ENCODE measurements around the gene SRCAP.

SRCAP gene

GRCh38 chr16:30780549-30780948, 81.6 kb downstream of the SRCAP start:
- Histone ChIP-seq H3K9me3 (ENCODE audit: control insufficient read depth, insufficient read depth, low read depth, low read length) (no peaks in the 10 kb centered on the region), H3K9ac (ENCODE audit: low read length) (no peak overlapping the region), H3K4me3 (ENCODE audit: low read depth, low read length) (no peak overlapping the region), H3K36me3 (ENCODE audit: control insufficient read depth, insufficient read depth, low read length) (peaks cover 23% of the 10 kb centered on the region), H3K4me1 (ENCODE audit: control insufficient read depth, insufficient read depth, low read length) (peaks cover 14% of the 10 kb centered on the region), H3K27me3 (ENCODE audit: control insufficient read depth, insufficient read depth, low read length) (no peaks in the 10 kb centered on the region), H3K27ac (ENCODE audit: low read depth, low read length) (no peak overlapping the region)

GRCh38 chr16:30782486-30783279, 83.7 kb downstream of the SRCAP start:
- Histone ChIP-seq H3K4me3 (ENCODE audit: low read depth, low read length) (no peak overlapping the region), H3K36me3 (ENCODE audit: control insufficient read depth, insufficient read depth, low read length) (peaks cover 23% of the 10 kb centered on the region), H3K4me1 (ENCODE audit: control insufficient read depth, insufficient read depth, low read length) (peaks cover 11% of the 10 kb centered on the region), H3K9me3 (ENCODE audit: control insufficient read depth, insufficient read depth, low read depth, low read length) (no peaks in the 10 kb centered on the region), H3K9ac (ENCODE audit: low read length) (no peak overlapping the region), H3K27ac (ENCODE audit: low read depth, low read length) (no peak overlapping the region), H3K27me3 (ENCODE audit: control insufficient read depth, insufficient read depth, low read length) (no peaks in the 10 kb centered on the region)

DNA sequence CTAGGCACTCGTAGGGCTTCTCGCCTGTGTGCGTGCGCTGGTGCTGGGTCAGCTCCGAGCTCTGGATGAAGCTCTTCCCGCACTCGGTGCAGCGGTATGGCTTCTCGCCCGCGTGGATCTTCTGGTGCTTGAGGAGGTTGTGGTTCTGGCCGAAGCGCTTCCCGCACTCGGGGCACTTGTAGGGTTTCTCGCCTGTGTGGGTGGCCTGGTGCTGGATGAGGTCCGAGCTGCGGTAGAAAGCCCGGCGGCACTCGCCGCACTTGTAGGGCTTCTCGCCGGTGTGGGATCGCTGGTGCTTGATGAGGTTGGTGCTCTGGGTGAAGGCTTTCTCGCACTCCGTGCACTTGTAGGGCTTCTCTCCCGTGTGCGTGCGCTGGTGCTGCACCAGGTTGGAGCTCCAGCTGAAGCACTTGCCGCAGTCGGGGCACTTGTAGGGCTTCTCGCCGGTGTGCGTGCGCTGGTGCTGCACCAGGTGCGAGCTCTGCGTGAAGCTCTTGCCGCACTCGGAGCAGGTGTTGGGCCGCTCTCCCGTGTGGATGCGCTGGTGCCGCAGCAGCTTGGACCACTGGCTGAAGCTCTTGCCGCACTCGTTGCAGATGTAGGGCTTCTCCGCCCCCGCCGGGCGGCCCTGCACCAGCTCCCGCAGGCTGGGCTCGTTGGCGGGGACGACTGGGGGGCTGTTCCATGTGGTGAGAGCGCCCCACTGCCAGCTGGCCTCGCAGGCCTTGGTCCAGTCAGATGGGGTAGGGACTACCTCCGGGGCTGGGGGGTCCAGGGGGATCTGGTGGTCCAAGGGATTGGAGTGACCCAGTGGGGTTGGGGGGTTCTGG, 84.5 kb downstream of the SRCAP start:
- Histone ChIP-seq H3K4me3 (ENCODE audit: low read depth, low read length) (no peak overlapping the region), H3K36me3 (ENCODE audit: control insufficient read depth, insufficient read depth, low read length) (peaks cover 23% of the 10 kb centered on the region), H3K9me3 (ENCODE audit: control insufficient read depth, insufficient read depth, low read depth, low read length) (no peaks in the 10 kb centered on the region), H3K4me1 (ENCODE audit: control insufficient read depth, insufficient read depth, low read length) (peaks cover 12% of the 10 kb centered on the region), H3K9ac (ENCODE audit: low read length) (no peak overlapping the region), H3K27ac (ENCODE audit: low read depth, low read length) (no peak overlapping the region), H3K27me3 (ENCODE audit: control insufficient read depth, insufficient read depth, low read length) (no peaks in the 10 kb centered on the region)

GRCh38 chr16:30784215-30784614, 85.2 kb downstream of the SRCAP start:
- Histone ChIP-seq H3K9ac (ENCODE audit: low read length) (no peak overlapping the region), H3K27ac (ENCODE audit: low read depth, low read length) (no peak overlapping the region), H3K27me3 (ENCODE audit: control insufficient read depth, insufficient read depth, low read length) (no peaks in the 10 kb centered on the region), H3K4me3 (ENCODE audit: low read depth, low read length) (no peak overlapping the region), H3K36me3 (ENCODE audit: control insufficient read depth, insufficient read depth, low read length) (peaks cover 23% of the 10 kb centered on the region), H3K4me1 (ENCODE audit: control insufficient read depth, insufficient read depth, low read length) (peaks cover 6% of the 10 kb centered on the region; the same call in 1 of the 2 replicates), H3K9me3 (ENCODE audit: control insufficient read depth, insufficient read depth, low read depth, low read length) (no peaks in the 10 kb centered on the region)

DNA sequence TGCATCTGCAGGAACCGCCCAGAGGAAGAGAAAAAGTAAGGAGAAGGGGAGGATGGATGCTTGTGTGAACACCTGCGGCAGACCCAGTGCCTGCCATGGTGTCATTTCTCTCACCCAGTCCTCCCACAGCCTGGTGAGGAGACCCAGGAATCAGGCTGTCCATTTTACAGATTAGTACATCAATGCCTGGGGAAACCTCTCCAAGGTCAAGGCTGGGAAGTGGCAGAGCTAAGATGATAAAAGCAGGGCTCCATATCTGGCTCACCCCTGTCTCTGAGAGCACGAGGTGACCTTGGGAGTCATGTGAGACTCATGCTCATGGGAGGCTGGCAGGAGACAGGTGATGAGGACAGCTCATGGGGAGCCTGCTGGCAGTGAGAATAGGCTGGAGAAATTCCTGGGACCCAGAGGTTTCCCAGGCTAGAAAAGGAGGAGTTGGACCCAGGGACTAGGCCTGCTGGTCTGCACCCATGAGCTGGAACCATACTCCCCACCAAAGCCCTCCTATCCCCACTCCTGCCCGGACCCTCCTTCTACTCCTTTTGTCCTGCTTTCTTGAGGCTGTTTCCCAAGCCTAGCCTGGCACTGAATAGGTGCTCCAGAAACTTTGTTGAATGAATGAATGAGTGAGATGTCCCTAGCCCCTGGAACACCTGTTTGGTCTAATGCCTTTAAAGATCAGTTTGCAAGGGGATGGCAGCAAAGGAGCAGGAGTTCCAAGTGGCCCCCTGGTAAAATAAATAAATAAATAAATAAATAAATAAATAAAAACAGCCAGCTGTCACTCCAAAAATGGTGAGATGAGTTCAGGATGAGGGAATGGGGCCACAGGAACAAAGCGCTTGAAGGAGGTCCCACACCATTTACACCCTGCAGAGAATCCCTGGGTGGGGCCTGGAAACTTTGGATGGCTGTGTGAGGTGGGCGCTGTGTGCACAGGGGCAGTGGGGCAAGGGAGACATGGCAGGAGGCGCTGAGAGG, 86.4 kb downstream of the SRCAP start:
- peaks cover 6% of the 10 kb centered on the region; the same call in 1 of the 2 replicates for H3K4me1 ChIP-seq (ENCODE audit: control insufficient read depth, insufficient read depth, low read length)
- H3K27ac ChIP-seq (ENCODE audit: low read depth, low read length), result no peak overlapping the region
- no peaks in the 10 kb centered on the region for H3K27me3 ChIP-seq (ENCODE audit: control insufficient read depth, insufficient read depth, low read length)
- H3K9ac ChIP-seq (ENCODE audit: low read length), result peak overlapping the region; percentile 67
- H3K9me3 ChIP-seq (ENCODE audit: control insufficient read depth, insufficient read depth, low read depth, low read length), result no peaks in the 10 kb centered on the region
- peak overlapping the region; percentile 70 for H3K4me3 ChIP-seq (ENCODE audit: low read depth, low read length)
- peaks cover 23% of the 10 kb centered on the region for H3K36me3 ChIP-seq (ENCODE audit: control insufficient read depth, insufficient read depth, low read length)

DNA sequence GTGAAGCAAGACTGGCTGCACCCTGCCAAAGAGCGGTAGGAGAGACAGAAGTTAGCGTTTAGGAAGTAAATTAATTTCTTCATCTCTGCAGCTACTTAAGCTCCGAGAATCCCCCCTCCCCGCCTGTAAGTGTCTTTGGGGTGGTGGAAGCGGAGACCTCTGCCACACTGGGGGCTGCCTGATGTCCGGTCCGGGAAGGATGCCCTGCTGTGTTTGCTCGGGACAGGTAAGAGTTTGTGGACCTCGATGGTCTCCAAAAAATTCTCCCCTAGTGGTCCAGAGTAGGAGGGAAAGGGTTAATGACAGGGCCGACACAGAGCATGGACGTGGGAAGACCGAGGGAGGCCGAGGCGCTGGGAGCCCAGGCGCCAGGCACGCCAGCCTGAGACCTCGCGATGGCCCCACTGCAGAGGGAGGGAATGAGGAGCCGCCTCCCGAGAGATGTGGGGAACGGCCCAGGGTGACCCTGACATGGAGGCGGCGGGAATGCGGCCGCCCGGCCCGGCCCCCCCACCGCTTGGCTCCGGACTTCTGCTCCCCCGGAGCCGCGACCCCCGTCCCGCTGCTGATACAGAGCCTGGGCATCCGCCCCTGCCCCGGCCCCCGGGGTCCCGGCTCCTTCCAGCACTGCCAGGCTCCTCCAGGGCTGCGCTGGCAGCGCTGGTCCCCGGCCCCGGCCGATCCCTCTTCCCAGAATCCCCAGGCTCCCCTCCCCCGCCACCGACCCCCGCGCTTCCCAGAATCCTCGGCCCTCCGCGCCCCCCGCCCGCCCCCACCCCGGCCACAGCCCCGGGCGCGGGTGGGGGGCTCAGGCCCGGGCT, 87.4 kb downstream of the SRCAP start:
- Histone ChIP-seq H3K27ac (ENCODE audit: low read depth, low read length) (peak overlapping the region; percentile 93), H3K27me3 (ENCODE audit: control insufficient read depth, insufficient read depth, low read length) (no peaks in the 10 kb centered on the region), H3K36me3 (ENCODE audit: control insufficient read depth, insufficient read depth, low read length) (peaks cover 23% of the 10 kb centered on the region), H3K4me3 (ENCODE audit: low read depth, low read length) (peak overlapping the region; percentile 92), H3K9me3 (ENCODE audit: control insufficient read depth, insufficient read depth, low read depth, low read length) (no peaks in the 10 kb centered on the region), H3K9ac (ENCODE audit: low read length) (peak overlapping the region; percentile 98), H3K4me1 (ENCODE audit: control insufficient read depth, insufficient read depth, low read length) (peaks cover 6% of the 10 kb centered on the region; the same call in 1 of the 2 replicates)

DNA sequence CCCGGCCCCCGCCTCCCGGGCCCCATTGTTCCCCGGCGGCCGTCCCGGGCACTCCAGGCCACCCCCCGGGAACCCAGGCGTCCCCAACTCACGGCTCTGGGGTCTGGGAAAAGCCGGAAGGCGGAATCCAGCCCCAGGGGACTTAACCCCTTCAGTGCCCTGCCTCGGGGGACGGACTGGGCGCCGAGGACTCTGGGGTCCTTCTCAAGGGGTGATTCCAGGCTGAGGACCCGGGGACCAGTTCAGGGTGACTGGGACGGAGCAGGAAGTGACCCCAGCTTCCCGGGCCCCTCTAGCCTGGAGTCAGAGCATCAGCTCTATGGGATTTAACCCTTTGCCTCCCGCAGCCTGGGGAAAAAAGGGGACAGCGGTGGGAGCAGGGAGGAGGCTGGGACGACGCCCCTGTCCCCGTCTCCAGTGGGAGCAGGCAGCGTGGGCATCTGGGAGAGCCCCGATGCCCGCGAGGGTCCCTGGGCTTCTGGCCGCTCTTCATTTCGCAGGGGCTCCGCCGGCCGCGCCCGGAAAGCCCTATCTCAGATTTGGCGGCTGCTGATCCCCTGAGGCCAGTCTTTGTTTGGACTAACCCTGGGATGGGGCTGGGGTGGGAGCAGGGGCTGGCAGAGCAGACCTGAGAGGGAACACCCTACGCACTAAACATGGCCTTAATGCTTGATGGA, 88.1 kb downstream of the SRCAP start, which contains the start of gene ZNF629:
Gene ZNF629 (minus strand): TSS at position 270 of the 677 bp plus-strand sequence. CDS start 2,723 bp downstream, outside the sequence.
- Histone ChIP-seq H3K36me3 (ENCODE audit: control insufficient read depth, insufficient read depth, low read length) (peaks cover 17% of the 10 kb centered on the region), H3K27ac (ENCODE audit: low read depth, low read length) (peak within 1 kb of the TSS; percentile 93), H3K27me3 (ENCODE audit: control insufficient read depth, insufficient read depth, low read length) (no peaks in the 10 kb centered on the region; the same call in 1 of the 2 replicates), H3K4me1 (ENCODE audit: control insufficient read depth, insufficient read depth, low read length) (peaks cover 6% of the 10 kb centered on the region; the same call in 1 of the 2 replicates), H3K9ac (ENCODE audit: low read length) (peak within 1 kb of the TSS; percentile 98), H3K4me3 (ENCODE audit: low read depth, low read length) (peak within 1 kb of the TSS; percentile 92), H3K9me3 (ENCODE audit: control insufficient read depth, insufficient read depth, low read depth, low read length) (no peaks in the 10 kb centered on the region)

GRCh38 chr16:30787613-30788378, 88.8 kb downstream of the SRCAP start:
- no peak overlapping the region; the same call in 1 of the 2 replicates for H3K27ac ChIP-seq (ENCODE audit: low read depth, low read length)
- H3K36me3 ChIP-seq (ENCODE audit: control insufficient read depth, insufficient read depth, low read length), result peaks cover 11% of the 10 kb centered on the region
- peaks cover 6% of the 10 kb centered on the region; the same call in 1 of the 2 replicates for H3K4me1 ChIP-seq (ENCODE audit: control insufficient read depth, insufficient read depth, low read length)
- peak overlapping the region; percentile 98 for H3K9ac ChIP-seq (ENCODE audit: low read length)
- no peaks in the 10 kb centered on the region for H3K9me3 ChIP-seq (ENCODE audit: control insufficient read depth, insufficient read depth, low read depth, low read length)
- H3K4me3 ChIP-seq (ENCODE audit: low read depth, low read length), result peak overlapping the region; percentile 92
- H3K27me3 ChIP-seq (ENCODE audit: control insufficient read depth, insufficient read depth, low read length), result no peaks in the 10 kb centered on the region; the same call in 1 of the 2 replicates
